ENCODE data around the gene LGMN. TPM values are rescaled to one million over a fixed set of nuclear protein-coding genes. Genes with fewer than 3 reads are reported as not detected.

The LGMN gene
- total and polyA plus RNA-seq, 2 donors (not counting 1 experiment from before 2014, with no cell fraction given): 17.6 to 21.1 TPM

DNA sequence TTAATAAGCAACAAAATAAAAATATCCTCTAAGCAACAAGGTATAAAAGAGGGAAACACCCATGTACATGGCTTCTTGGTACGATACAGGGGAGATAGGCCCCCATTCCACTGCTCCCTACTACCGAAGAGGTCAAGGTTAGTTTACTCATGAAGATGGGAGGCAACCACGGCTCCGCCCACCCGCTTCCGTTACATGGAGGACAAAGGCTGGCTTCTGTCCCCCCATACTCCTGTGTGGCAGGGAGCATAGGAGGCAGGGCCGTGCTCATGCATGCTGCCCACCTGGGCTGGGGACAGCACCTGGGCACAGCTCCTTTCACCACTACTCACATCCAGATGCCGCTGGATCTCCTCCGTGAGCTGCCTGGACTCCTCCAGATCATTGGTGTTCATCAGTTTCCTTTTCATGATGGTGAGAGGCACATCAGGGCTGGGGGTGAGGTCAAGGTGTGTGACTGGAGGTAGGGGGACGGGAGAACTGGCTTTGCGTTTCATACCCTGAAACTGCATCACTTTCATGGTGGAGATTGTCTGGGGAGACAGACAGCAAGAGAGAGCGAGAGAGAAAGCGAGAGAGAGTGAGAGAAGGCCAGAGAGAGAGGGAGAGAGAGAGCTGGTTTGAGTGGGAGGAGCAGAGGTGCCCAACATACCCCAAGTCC, 39.0 kb downstream of the LGMN start:
- no peak overlapping the region for H3K4me2 ChIP-seq (replicated peaks; ENCODE audit: low read depth, low read length, poor library complexity, severe bottlenecking)
- no peaks in the 10 kb centered on the region for H4K20me1 ChIP-seq (ENCODE audit: control insufficient read depth, insufficient read depth, low read length, poor library complexity, severe bottlenecking)
- peaks cover 9 to 17% of the 10 kb centered on the region in 2 donors for H3K4me1 ChIP-seq (ENCODE audit: control insufficient read depth in 2 of 2, insufficient read depth in 2 of 2, low read length in 2 of 2)
- DNase-seq (no peak), ATAC-seq (ENCODE audit: low read depth) (no peak)
- TF ChIP-seq, protein P1, sequence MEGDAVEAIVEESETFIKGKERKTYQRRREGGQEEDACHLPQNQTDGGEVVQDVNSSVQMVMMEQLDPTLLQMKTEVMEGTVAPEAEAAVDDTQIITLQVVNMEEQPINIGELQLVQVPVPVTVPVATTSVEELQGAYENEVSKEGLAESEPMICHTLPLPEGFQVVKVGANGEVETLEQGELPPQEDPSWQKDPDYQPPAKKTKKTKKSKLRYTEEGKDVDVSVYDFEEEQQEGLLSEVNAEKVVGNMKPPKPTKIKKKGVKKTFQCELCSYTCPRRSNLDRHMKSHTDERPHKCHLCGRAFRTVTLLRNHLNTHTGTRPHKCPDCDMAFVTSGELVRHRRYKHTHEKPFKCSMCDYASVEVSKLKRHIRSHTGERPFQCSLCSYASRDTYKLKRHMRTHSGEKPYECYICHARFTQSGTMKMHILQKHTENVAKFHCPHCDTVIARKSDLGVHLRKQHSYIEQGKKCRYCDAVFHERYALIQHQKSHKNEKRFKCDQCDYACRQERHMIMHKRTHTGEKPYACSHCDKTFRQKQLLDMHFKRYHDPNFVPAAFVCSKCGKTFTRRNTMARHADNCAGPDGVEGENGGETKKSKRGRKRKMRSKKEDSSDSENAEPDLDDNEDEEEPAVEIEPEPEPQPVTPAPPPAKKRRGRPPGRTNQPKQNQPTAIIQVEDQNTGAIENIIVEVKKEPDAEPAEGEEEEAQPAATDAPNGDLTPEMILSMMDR (IDR thresholded peaks at IDR 0.05): no peak
- TF ChIP-seq EZH2 (IDR thresholded peaks at IDR 0.05; ENCODE audit: borderline replicate concordance, insufficient read depth, low read depth, low read length, poor library complexity, severe bottlenecking): no peak
- H3K9ac ChIP-seq (ENCODE audit: low read length): no peak overlapping the region
- Mint-ChIP-seq H3K4me3 (no peak overlapping the region), H3K4me1 (peaks cover 15% of the 10 kb centered on the region), H3K27ac (no peak overlapping the region), H3K9me3 (ENCODE audit: insufficient read depth) (no peaks in the 10 kb centered on the region), H3K27me3 (no peaks in the 10 kb centered on the region)
- no peak overlapping the region for H2AFZ ChIP-seq (ENCODE audit: insufficient read depth, low read depth, low read length, poor library complexity, severe bottlenecking)
- intact Hi-C loops (cut with micrococcal nuclease): no loop called here
- CTCF ChIA-PET: interaction anchor here (0.6 to 17.0 kb wide), 6 partner anchors 8 to 78 kb away, joined by 3 to 337 read pairs (median 4); partner anchors contain the start of genes GOLGA5 and LGMN
- no peak overlapping the region for H3K4me3 ChIP-seq (ENCODE audit: control extremely low read depth in 1 of 5, extremely low read depth in 1 of 5, insufficient read depth in 1 of 5, low read depth in 2 of 5, low read length in 4 of 5)
- H3K79me2 ChIP-seq (ENCODE audit: control insufficient read depth, insufficient read depth, low read length): no peaks in the 10 kb centered on the region
- POLR2A ChIA-PET: interaction anchor here (0.6 to 1.1 kb wide), 2 partner anchors 11 to 84 kb away, joined by 3 to 5 read pairs; no protein-coding TSS in a partner anchor
- no peak overlapping the region for H3K27ac ChIP-seq (ENCODE audit: low read length in 2 of 2)
- H3K9me3 ChIP-seq (ENCODE audit: control extremely low read depth in 1 of 3, control insufficient read depth in 2 of 3, insufficient read depth in 1 of 3, low read length in 2 of 3): no peaks in the 10 kb centered on the region
- H3K27me3 ChIP-seq (replicated peaks in 1 of 4; ENCODE audit: control extremely low read depth in 1 of 4, control insufficient read depth in 3 of 4, insufficient read depth in 4 of 4, low read length in 3 of 4): no peaks in the 10 kb centered on the region
- WGBS (ENCODE audit: insufficient coverage): 97% methylated on average over 8 of the region's 13 CpGs
- peaks cover 0 to 35% of the 10 kb centered on the region in 2 experiments for H3K36me3 ChIP-seq (replicated peaks in 1 of 2; ENCODE audit: control extremely low read depth in 1 of 2, control insufficient read depth in 1 of 2, extremely low read depth in 1 of 2, insufficient read depth in 2 of 2, low read length in 1 of 2)

DNA sequence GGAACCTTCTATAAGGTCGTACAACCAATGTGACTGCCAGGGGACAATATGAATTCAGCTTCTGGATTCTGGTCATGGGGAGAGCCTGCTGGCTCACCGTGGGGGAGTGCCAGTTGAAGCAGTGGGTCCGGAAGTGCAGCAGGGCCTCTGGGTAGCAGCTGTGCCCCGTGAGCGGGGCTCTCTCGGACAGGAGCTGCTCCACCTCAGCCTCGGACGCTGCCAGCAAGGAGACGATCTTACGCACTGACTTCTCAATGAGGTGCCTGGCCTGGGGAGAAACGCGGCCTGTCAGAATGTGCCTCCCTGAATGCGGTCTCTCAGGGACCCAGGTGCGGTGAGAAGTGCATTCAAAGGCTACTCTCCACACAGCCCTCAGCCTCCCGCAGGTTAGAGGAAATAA, 42.0 kb downstream of the LGMN start:
- ChIA-PET POLR2A (no interaction called here), CTCF (interaction anchor here (1.8 to 17.0 kb wide), 2 partner anchors 20 to 81 kb away, joined by 5 to 337 read pairs; partner anchors contain the start of gene GOLGA5)
- no peak overlapping the region for H3K27ac ChIP-seq (ENCODE audit: low read length in 2 of 2)
- H3K9ac ChIP-seq (ENCODE audit: low read length): no peak overlapping the region
- no peaks in the 10 kb centered on the region for H3K27me3 ChIP-seq (replicated peaks in 1 of 4; ENCODE audit: control extremely low read depth in 1 of 4, control insufficient read depth in 3 of 4, insufficient read depth in 4 of 4, low read length in 3 of 4)
- H3K36me3 ChIP-seq (replicated peaks in 1 of 2; ENCODE audit: control extremely low read depth in 1 of 2, control insufficient read depth in 1 of 2, extremely low read depth in 1 of 2, insufficient read depth in 2 of 2, low read length in 1 of 2): peaks cover 0 to 20% of the 10 kb centered on the region in 2 experiments
- H3K9me3 ChIP-seq (ENCODE audit: control extremely low read depth in 1 of 3, control insufficient read depth in 2 of 3, insufficient read depth in 1 of 3, low read length in 2 of 3): no peaks in the 10 kb centered on the region
- DNase-seq (no peak), ATAC-seq (ENCODE audit: low read depth) (no peak)
- 91% methylated on average over 15 of the region's 15 CpGs for WGBS (ENCODE audit: insufficient coverage)
- Mint-ChIP-seq H3K9me3 (ENCODE audit: insufficient read depth) (no peaks in the 10 kb centered on the region), H3K4me1 (peaks cover 43% of the 10 kb centered on the region), H3K27me3 (no peaks in the 10 kb centered on the region), H3K27ac (no peak overlapping the region), H3K4me3 (no peak overlapping the region)
- no peak overlapping the region for H3K4me2 ChIP-seq (replicated peaks; ENCODE audit: low read depth, low read length, poor library complexity, severe bottlenecking)
- no peak overlapping the region for H2AFZ ChIP-seq (ENCODE audit: insufficient read depth, low read depth, low read length, poor library complexity, severe bottlenecking)
- no peaks in the 10 kb centered on the region for H4K20me1 ChIP-seq (ENCODE audit: control insufficient read depth, insufficient read depth, low read length, poor library complexity, severe bottlenecking)
- intact Hi-C loops (cut with micrococcal nuclease): no loop called here
- no peaks in the 10 kb centered on the region for H3K79me2 ChIP-seq (ENCODE audit: control insufficient read depth, insufficient read depth, low read length)
- TF ChIP-seq EZH2 (IDR thresholded peaks at IDR 0.05; ENCODE audit: borderline replicate concordance, insufficient read depth, low read depth, low read length, poor library complexity, severe bottlenecking): no peak
- TF ChIP-seq, protein P1 (IDR thresholded peaks at IDR 0.05): no peak
- peaks cover 36 to 46% of the 10 kb centered on the region in 2 donors for H3K4me1 ChIP-seq (ENCODE audit: control insufficient read depth in 2 of 2, insufficient read depth in 2 of 2, low read length in 2 of 2)
- H3K4me3 ChIP-seq (ENCODE audit: control extremely low read depth in 1 of 5, extremely low read depth in 1 of 5, insufficient read depth in 1 of 5, low read depth in 2 of 5, low read length in 4 of 5): no peak overlapping the region

All from B cell (primary cell).